CD4-positive, alpha-beta T cell treated with Interleukin-21 for 1 hour (primary cell): ENCODE results near the gene UCN3.
A peak's percentile ranks its signal among the peaks of the same experiment; 100 is the strongest.

Source experiments
- DNase-seq: peaks from one replicate; pipeline ENCODE4 v3.0.0-alpha.2; 2020

Gene UCN3, protein sequence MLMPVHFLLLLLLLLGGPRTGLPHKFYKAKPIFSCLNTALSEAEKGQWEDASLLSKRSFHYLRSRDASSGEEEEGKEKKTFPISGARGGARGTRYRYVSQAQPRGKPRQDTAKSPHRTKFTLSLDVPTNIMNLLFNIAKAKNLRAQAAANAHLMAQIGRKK

DNA sequence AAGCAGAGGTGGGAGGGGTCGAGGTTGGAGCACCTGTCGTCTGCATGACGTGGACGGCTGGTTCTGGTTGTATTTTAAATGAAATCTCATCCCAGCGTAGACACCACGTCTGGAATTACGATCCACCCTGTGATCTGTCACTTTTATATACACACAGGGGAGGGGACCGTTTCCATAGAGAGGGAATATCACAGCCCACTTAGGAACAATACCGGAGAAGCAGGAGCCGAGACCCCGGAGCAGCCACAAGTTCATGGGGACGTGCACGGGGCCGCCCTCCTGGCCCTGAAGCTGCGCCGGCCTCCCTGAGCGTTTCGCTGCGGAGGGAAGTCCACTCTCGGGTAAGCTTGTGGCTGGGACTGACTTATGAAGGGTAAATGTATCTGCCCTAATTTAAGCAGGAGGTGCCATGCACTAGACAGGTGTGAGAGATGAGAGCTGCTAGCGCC, at the start of gene UCN3:
Gene UCN3, plus strand, starts transcription at position 77 of the 449 bp plus-strand sequence. CDS start 8,755 bp downstream, outside the sequence.
- no peak for DNase-seq

DNA sequence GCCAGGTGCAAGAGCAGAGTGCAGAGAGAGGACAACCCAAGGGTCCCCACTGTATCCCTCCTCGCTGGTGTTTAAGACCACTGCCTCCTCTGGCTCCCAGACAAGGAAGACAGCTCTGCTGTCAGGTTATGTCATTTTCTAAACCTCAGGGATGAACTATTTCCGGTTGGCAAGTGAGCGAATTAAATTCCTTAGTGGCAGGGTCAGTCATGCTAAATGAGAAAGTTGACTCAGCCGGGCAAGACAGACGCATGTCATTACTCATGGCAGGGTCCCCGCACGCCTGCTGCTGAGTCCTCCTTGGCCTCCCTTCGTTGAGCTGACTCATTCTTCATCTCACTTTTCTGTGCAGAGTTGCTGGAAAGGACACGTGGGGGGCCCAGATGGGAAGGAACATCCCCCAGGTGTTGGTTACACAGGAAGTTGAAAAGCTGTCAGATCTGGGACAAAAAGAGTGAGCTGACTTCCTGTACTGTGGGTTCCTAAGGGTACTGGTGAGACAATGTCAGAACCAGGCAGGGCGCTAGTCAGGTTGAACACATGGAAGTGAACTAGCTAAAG, 47.1 kb upstream of the UCN3 start:
- DNase-seq: peak; percentile 42

DNA sequence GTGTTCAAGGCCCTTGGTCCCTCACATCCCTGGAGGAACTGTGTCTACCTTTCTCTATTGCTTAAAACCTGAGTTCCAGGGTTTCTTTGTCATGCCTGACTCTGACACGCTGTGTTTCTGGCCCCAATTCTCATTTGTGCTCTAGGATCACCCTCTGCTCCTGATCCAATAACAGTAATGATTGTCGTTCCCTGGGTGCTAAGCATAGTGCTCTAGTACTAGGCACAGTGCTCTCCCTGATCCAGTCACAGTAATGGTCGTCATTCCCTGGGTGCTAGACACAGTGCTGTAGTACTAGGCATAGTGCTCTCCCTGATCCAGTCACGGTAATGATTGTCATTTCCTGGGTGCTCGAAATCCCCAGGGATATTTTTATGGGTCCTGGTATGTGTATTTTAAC, 46.6 kb upstream of the UCN3 start:
- no peak for DNase-seq

DNA sequence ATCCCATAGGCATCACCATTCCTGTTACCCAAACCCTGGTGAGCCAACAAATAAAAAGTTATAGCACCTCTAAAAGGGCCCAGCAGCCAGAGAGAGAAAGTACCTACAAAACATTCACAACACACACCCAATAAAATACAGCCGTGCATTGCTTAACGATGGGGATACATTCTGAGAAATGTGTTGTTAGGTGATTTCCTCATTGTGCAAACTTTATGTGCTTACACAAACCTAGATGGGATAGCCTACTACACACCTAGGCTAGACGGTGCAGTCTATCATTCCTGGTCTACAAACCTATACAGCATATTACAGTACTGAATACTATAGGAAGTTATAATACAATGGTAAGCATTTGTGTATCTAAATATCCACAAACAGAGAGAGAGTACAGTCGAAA, 44.9 kb upstream of the UCN3 start:
- no peak for DNase-seq

DNA sequence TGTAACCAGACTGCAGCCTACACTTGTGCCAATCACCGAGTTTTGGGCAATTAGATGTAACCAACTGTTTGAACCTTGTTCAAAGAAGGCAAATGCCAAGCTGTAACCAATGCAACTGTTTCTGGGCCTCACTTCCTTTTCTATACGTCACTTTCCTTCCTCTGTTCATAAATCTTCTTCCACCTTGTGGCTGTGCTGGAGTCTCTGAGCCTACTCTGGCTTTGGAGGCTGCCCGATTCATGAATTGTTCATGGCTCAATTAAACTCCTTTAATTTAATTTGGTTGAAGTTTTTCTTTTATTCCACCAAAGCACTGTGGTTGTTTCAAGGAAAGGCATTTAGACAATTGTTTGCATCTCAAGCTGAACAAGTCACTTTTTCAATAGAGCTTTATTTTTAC, 43.5 kb upstream of the UCN3 start:
- no peak for DNase-seq

DNA sequence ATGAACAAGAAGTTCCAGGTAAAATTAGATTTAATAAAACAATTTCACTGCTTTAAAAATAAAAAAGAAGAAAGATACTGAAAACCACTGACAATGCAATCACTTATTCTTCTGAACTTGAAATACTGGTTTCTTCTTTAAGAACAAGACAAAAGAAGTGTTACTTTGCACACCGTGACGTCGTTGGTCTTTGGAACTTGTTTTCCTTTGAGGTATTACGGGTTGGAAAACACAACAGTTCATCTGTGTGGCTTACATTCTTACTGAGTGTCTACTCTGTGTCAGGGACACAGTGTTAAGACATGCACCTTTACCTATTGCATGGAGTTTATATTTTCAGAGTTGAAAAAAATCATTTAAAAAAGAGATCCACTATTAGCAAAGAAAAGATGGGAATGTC, 41.3 kb upstream of the UCN3 start:
- DNase-seq: no peak

DNA sequence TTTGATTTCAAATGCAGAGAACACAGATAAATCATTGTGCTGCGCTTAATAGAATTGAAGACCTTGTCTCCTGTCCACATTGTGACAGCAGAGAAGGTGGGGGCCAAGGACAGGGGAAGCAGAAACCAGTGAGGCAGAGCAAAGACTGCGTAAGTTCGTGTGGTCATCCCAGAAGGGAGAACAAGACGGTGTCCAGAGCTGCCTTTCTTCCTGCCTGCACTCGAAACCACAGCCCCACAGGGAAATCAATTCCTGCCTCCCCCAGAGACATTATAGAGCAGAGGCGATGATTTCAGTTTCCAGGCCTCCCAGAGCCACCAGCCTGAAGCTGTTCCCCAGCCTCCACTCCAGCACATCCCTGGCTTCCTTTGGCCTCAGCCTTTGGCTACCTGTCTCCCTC, 39.7 kb upstream of the UCN3 start:
- no peak for DNase-seq

DNA sequence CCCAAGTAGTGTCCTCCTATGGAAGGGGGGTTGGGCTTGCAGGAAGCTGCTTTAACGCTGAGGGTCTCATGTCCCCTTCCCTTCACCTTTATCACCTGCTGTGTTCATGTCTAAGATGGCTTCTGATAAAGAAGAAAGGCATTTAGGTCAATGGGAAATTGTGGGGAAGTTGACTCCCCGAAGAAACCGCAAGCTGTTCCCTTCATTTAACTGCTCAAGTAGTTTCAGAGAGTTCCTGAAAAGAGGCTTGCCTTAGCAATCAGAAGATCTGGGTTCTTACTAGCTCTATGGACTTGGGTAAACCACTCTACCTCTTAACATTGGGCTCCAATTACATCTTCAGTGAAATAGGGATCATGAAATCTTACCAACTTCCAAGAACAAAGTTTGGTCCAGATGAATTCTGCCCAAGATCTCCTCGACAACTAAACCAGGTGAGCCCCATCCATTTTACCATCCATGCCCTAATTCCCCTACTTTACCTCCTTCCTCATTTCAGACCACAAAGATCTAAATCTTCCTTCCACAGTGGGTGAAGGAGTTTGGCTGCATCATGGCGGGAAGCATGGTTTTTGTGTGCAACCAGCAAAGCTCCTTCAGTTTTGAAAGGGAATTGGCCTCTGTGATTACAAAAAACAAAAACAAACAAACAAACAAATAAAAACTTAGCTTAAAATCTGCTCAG, 30.4 kb upstream of the UCN3 start:
- peak; percentile 4 for DNase-seq

DNA sequence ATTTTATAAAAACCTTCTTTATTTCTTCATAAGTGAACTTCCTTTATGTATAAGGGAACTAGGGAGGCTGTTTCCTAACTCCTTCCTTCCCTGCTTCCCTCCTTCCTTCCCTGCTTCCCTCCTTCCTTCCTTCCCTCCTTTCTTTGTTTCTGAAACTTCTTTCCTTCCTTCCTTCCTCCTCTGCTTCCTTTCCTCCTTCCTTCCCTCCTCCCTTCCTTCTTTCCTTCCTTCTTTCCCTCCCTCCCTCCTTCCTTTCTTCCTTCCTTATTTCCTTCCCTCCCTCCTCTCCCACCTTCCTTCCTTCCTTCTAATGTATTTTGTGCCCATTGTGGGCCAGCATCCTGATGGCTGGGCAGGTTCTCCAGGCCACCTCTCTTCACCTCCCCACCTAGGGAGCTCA, 26.8 kb upstream of the UCN3 start:
- DNase-seq: no peak

DNA sequence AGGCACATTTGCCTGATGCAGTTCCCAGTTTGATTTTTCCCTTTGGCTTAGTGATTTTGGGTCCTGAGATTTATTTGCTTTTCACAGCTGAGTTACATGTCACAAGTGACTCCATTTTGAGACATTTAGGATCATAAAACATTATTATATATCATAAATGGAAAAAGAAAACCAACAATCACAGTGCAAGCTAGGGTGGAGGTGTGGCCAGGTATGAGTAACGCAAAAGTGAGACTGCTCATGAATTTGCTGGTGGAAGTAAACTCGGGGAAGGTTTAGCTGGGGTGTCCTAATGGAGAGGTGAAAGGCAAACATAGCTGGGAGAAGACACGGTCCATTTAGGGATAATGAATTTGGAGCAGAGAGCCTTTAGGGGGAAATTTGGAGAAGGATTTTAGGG, 21.7 kb upstream of the UCN3 start:
- no peak for DNase-seq

DNA sequence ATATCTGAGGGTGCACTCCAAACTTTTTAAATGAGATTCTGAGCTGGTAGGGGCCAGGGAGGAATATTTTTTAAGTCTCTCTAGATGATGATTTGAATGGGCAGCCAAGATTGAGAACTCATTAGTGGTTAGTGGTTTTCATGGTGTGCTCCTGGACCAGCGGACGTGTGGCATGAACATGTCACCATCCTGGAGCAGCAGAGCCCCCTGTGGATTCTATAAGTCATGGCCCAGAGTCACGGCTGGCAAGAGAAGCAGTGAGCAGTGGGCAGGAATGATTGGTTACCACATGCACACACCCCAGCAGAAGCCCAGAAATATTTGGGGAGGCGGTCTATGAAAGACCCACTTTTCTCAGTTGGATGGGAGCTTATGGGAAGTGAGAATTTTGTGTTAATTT, 21.2 kb upstream of the UCN3 start:
- DNase-seq: peak; percentile 29

DNA sequence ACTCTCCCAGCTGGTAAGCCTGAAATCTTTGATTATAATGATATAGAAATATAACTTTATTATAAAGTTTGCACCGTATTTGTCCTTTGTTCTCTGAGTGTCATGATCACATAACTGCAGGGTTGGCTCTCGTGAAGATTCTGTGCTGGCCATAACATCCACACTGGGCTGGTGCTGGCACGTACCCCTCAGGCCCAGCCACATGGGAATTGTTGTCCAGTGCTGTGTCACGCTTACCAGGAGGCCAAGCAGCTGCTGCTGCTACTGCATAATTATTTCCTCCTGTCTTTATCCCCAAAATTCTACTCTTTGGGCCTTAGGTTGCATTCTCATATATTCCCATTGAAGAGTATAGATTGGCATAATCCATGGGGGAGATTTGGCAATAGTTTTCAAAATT, 20.8 kb upstream of the UCN3 start:
- DNase-seq: no peak

DNA sequence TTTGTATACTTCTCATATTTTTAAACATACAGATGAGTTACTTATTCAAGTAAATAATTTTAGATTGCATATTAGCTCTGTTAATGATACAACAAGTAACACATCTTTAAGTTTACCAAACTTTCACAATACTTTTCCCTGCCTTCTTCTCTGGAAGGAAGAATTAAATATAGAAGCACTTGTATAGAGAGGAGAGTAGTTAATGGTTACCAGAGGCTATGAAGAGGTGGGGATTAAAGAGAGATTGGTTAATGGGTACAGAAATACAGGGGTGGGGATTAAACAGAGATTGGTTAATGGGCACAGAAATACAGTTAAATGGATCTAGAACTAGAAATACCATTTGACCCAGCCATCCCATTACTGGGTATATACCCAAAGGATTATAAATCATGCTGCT, 20.0 kb upstream of the UCN3 start:
- DNase-seq: no peak

DNA sequence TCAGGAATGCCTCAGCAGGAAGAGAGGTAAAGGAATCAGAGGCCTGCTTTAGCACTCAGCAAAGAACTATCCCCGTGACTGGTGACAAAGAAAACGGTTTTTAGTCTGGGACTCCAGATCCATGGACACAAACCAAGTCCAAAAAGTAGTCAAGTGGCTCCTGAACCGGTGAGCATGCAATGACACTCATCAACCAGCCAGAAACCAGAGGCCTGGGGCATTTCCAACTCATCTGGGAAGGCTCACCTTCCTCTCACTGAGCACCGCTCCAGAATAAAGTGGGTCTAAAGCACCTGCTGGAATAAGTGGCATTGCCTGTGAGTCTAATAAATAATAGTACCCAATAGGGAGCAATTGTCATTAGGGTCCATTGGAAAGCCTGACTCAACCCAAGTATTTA, 17.9 kb upstream of the UCN3 start:
- DNase-seq: no peak

DNA sequence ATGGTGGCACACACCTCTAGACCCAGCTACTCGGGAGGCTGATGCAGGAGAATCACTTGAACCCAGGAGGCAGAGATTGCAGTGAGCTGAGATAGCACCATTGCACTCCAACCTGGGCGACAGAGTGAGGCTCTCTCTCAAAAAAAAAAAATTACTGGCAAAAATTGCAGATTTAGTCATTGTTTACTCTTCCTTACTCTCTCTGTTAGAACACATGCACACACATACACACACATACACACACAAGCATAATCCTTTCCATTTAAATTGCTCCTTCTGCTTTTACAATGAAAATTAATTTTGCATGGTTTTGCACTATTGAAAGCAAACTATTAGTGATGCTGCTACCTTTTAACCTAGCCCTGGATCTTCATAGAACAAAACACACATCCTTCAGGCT, 15.4 kb upstream of the UCN3 start:
- DNase-seq: no peak

DNA sequence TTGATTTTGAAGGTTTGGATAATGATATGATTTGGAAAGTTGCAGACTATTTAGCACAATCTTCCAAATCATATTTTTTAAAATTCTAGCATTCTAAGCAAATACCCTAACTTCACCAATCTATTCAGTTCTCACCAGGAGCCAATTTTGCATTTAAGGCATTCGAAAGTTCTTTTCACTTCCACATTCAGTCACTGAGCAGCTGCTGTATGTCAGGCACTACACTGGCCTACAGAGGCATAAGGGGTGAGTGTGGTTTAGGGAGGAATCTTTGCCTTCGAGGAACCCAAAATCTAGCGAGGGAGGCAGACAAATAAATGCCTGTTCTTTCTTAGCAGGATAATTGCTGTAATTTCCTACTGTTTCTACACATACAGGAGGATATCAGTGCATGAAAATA, 10.7 kb upstream of the UCN3 start:
- DNase-seq: no peak

DNA sequence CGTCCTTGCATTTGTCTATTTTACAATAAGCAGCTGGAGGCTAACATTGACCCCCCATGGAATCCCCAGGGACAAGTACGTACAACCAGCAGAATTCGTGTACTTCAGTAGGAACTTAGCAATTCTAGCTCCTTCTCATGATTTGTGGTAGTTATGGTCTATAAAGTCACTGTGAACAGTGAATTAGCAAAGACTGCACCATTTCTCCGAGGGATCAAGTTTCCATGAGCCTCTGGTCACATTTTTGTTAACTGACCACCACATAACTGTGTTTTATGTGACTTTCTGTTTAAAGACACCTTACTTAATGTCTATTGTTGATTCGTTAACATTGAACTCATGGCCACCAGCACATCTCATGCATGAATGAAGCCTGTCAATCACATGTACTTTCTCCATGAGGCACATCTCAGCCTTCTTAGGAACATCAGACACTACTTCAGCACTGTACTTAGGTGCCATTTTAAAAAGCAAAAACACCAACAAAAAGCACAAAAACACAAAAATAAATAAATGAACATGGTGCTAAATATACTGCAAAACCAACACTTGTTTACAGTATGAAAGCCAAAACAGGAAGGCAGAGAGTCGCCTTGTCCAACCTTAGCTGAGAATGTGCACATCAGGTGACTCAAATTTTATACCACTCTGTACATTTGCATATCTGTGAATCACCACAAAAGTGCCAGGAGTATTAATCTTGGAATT, 9.0 kb upstream of the UCN3 start:
- no peak for DNase-seq

DNA sequence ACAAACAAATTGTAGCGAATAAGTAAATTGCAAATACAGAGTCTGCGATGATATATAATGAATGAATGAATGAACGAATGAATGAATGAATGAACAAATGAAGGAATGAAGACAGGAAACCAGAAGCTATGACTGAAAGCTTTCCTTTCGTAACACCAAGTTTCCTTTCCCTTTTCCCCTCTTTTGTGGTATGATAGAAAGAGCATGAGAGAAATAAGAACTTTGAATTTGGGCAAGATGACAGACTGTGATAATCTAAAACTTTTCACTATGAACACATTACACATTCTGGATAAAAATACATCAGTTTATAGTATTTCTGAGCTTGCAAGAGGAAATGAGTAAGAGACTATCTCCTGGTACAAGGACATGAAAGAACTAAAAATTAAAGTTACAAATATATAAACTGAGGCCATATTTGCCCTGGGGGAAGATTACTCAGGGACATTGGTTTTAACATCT, 8.4 kb upstream of the UCN3 start:
- DNase-seq: no peak

DNA sequence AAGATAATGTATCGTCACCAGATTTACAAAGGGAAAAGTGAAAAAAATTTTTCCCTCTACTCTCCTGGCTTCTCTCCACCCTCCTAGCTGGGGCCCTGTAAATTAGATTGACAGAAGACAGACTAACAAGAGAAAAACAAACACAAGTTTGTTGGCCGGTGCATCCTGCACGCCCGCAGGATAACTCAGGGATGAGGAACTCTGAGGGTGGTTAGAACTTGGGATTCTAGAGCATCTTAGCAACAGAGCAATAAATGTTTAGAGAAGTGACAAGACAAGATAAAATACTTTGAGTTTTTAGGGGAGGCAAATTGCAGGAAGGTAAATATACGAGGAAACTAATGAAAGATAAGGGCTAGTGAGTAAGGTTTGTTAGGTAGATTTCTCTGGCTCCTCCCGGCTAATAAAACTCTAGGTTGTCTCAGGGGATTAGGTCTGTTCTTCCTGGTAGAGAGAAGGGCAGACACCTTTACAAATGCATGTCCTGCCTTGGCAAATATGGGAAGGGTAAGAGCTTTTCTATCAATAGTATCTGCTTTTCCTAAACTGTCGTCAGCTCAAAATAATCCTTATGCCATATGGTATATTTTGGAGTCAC, 4.3 kb upstream of the UCN3 start:
- no peak for DNase-seq

DNA sequence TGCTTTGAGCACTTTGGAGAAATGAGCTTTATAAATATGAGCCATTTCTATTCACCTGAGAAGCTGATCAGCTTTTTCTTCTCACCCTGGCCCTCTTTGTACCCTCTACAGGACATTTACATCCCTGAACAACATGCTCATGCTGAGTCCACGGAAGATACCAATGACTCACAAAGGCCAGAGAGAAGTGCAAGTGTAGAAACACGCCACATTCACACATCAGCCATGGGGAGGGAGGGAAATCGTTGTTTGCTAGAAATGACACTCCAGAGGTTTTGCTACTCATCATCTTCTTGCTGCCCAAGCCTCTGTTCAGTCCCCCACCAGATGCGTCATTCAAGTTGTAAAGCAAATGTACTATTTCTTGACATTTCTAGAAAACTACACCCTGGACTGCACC, 2.8 kb upstream of the UCN3 start:
- DNase-seq: no peak

DNA sequence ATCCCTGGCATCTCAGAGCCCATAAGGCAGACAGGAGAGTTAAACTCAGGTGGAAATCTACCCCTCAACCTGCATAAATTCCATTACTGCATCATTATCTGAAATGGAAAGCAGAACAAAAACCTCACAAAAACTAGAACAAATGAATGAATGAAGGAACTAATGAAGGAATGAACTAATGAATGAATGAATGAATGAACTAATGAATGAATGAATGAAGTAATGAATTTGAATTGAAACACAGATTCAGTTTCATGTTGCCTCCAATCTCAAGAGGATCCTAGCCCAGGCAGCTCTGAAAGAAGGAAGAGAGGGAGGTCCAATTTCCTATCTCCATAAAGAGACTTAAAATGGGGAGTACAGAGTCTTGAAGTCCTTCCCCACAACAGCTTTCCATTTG, 1.9 kb upstream of the UCN3 start:
- no peak for DNase-seq

DNA sequence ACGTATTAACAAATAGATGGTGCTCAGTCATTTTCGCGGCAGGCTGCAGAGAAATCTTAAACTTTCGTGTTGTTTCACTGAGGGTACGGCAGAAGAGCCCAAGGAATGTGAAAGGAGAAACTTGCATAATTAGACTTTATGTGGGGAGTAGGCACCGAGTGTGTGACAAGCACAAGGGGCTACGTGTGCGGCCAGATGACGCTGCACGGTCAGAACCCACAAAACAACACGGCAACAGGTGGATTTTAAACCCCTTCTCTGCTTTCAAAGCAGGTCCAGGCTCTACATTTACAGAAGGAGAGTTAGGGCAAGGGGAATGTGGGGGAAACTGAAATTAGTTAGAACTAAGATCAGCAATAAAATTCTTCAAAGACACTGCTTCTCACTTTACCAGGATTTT, 392 bp upstream of the UCN3 start:
- no peak for DNase-seq

DNA sequence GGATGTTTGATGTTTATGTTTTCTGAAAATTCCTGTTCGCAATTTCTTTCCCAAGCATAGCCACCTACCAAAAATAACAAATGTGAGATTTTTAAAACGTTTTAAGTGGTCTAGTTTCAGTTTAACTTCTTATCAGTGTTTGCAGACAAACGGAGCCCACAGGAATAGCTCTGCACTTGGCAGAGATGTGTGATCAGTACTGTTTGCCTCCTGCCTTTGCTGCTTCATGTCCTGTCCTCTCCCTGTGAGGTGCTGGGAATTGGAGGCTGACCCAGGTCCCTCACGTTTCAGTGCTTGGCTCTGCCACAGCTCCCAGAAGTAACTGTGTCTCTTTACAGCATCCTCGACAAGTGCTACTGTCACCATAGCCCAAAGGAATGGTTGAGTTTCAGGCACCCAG, 1.2 kb downstream of the UCN3 start:
- DNase-seq: no peak
